ENCODE measurements around the gene SULT1C3.
"Not testable (repeated sequence)": the region's sequence is repeated elsewhere in the genome, so short reads cannot be mapped to it uniquely, and the experiment has no call there.

Gene SULT1C3

GRCh38 chr2:108253106-108253505 lies 13.3 kb downstream of the SULT1C3 start:
- no peak for DNase-seq

DNA sequence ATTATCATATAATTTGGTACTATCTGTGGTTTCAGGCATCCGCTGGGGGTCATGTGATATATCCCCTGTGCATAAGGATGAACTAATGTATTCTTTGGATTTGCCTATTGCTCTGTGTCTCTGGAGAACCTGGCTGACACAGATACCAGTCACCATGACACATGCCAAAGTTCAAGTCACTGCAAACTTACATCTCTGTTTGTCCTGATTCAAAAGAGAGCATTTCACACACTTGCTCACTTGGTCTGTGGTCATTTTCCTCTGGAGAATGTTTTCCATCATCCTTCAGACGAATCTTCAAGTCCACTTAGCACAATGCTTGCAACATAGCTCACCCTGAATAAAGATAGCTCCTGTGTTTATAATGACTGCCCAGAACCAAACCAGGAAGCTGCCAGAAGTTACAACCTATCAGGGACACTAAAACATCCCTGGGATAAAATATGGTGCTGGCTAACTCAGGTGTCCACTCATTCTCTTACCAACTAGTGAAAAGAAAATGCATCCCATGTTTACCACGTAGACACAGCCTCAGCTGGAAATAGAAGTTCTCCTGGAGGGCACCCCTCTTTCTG lies 18.1 kb downstream of the SULT1C3 start:
- no peak for DNase-seq

- DNase-seq, result no peak
Observed at GRCh38 chr2:108260773-108261172, 21.0 kb downstream of the SULT1C3 start.

DNA sequence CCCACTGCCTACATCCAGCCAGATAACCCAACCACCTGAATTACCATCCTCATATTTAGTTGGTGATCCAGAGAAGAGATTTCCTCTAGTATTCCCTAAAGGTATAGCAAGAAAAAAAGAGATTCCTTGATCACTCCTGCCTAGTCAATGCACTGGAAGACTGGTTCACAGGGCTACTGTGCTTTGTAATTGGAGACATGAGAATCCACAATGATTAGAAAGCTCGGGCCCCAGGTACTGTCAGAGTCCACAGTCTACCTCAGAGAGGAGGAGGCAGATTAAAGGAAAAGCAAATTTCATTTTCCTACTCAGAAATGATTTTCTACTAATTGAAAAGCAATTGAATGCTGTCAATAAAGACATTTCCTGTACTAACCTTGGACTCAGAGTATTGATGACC lies 22.3 kb downstream of the SULT1C3 start:
- no peak for DNase-seq

- no peak for DNase-seq
Observed at GRCh38 chr2:108263401-108263800, 23.6 kb downstream of the SULT1C3 start.

DNA sequence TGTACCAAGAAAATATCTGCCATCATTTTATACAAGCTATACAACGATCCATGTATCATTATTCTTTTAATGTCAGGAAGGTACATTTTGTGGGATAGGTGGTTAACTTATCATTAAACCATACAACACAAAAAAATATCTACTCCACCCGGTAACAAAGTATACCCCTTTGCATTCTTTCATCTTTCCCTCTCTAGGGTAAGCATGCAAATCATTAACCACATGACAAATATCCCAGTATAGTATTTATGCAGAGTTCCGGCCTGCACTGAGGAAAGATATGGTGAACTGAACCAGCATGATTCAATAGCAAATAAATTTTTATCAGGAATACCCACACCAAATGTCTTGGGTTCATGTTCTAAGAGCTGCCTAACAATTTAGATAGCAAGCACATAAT lies 26.4 kb downstream of the SULT1C3 start:
- DNase-seq, result no peak

DNA sequence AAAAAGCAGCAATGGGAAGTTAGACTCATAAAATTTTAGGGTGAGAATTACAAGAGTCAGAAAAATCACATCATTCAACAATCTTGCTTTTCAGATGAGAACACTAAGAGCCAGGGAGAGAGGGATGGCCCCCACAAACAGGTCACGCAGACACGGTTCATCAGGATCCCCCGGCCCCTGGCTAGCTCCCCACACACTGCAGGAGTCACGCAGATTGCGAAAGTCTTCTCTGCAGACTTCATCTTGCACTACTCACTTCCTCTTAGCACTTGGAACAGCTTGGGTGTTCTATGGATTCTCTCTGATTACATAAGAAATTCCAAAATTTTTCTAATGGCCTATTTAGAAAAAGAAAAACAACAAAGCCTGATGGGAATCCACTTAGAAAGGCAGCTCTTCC lies 27.3 kb downstream of the SULT1C3 start:
- no peak for DNase-seq

GRCh38 chr2:108268001-108268400 lies 28.2 kb downstream of the SULT1C3 start:
- peak; percentile 42 for DNase-seq

DNA sequence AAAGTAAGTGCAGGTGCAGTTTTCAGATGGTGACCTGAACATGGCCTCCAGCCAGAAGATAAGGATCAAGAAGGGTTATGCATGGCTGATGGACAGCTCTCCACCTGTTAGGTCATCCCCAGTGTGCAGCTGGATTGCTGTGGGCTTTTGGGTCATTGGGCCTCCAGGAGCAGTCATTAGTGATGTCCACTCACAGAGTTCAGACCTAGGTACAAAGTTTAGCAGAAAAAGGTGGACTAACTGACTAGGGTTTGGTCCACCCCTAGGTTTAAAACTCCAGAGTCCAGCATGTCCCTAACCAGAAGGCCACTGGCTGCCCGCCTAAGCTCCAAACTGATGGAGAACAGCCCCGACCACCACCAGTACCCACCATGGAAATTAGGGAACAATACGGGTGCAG lies 30.6 kb downstream of the SULT1C3 start:
- DNase-seq, result no peak

- no peak for DNase-seq
Observed at GRCh38 chr2:108270768-108271506, 31.2 kb downstream of the SULT1C3 start.

DNA sequence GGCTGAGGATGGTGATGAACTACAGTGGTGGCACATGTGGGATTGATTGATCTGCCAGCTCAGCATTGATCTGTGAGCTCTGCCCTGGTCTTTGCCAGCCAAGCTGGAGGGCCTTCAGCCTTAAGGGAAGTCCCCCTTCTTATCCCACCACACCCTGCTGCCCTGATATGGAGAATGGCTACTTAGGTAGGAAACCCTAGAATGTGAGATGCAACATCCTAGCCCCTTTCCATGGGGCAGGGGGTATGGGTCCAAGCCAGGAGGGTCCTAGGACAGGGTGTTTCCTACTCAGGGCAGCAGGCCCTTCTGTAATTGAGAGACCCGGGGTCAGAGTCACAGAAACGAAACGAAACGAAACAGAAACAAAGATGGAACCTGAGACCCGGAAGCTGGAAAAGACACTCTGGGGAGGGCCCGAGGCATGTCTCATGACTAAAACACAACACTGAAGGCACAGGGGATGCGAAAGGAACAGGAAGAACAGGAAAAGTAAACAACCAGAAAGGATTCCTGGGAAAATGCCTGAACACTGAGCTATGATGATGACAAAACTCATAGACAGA lies 32.0 kb downstream of the SULT1C3 start:
- DNase-seq, result peak; percentile 17

DNA sequence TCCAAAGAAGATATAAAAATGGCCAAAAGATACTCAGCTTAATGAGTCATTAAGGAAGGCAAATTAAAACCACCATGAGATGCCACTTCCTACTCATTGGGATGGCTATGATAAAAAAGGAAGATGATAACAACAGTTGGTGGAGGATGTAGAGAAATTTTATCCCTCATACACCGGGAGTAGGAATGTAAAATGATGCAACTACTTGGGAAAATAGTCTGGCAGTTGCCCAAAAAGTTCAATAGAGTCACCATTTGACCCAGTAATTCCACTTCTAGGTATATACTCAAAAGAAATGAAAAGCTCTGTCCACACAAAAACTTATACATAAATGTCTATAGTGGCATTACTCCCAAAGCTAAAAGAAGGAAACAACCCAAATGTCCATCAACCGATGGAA lies 38.9 kb downstream of the SULT1C3 start:
- DNase-seq, result no peak

DNA sequence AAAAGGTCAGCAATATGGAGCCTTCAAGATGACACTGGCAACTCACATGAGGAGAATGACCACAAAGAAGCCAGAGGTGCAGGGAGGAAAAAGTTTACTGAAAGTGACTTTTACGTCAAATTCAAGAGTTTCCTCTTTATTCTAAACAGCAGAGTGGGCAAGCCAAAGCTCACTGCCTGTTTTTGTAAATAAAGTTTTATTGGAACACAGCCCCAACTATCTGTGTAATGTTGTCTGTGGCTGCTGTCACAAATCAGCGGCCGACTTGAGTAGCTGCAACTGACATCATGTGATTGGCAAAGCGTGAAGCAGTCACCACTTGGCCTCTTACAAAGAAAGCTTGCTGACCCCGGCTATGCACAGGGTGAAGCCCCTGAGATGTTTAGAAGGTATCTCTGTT lies 39.7 kb downstream of the SULT1C3 start:
- no peak for DNase-seq

- DNase-seq, result no peak
Observed at GRCh38 chr2:108280466-108280865, 40.7 kb downstream of the SULT1C3 start.

GRCh38 chr2:108284566-108284965 lies 44.8 kb downstream of the SULT1C3 start:
- not testable (repeated sequence) for DNase-seq

DNA sequence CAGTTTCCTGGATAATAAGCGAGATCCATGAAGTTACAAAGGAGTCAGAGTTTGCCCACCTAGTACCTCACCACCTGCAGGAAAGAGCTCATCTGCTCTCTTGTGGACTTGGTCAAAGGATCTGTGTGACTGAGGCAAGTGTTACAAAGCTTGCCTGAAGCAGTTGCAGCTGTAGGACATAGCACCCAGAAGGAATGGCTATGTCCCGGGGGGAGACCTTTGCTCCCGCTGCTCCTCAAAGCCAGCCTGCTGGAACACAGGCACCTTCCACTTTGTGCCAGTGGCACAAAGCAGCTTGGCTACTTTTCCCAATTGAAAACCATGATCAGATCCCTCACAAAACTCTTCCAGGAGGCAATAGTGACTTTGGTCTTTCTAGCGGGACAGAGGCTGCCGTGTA lies 45.8 kb downstream of the SULT1C3 start:
- DNase-seq, result no peak

DNA sequence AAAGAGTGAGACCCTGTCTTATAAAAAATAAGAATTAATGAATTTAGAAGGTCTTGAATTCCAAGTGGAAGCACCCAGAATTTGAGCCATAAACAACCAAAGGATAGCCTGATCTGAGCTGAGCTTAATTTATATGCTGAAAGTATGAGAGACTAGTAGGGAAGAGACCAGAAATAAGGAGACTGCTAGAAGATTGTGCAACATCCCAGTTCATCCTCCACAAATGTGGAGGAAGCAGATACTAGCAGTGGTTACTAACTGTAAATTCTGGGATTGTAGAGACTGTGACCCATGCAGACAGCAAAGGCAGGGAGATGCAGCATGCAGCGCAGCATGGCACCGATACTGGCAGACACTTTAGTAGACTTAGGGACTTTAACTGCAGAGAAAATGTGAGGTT lies 47.4 kb downstream of the SULT1C3 start:
- DNase-seq, result no peak

- DNase-seq, result no peak
Observed at GRCh38 chr2:108288534-108289106, 48.9 kb downstream of the SULT1C3 start, which contains the start of gene SULT1C2. TSS of gene SULT1C2 (plus strand) at chr2:108288895. CDS start at chr2:108293668, 4,773 bp downstream.

- DNase-seq, result no peak
Observed at GRCh38 chr2:108293850-108294249, 54.1 kb downstream of the SULT1C3 start.

- DNase-seq, result peak; percentile 11
Observed at GRCh38 chr2:108297436-108298141, 57.8 kb downstream of the SULT1C3 start.

- no peak for DNase-seq
Observed at GRCh38 chr2:108301558-108301957, 61.8 kb downstream of the SULT1C3 start.

GRCh38 chr2:108304975-108305374 lies 65.2 kb downstream of the SULT1C3 start:
- no peak for DNase-seq

- no peak for DNase-seq
Observed at GRCh38 chr2:108305901-108306300, 66.1 kb downstream of the SULT1C3 start.

All from amniotic stem cell (primary cell).